Measurements from ENCODE around the gene REG4. TPM values are rescaled to one million over a fixed set of nuclear protein-coding genes. Genes with fewer than 3 reads are reported as not detected.

Gene REG4
- total and polyA plus RNA-seq, 2 of the 13 experiments (the other 11 are each of a cell fraction or from before 2014, with no cell fraction given) = not detected

DNA sequence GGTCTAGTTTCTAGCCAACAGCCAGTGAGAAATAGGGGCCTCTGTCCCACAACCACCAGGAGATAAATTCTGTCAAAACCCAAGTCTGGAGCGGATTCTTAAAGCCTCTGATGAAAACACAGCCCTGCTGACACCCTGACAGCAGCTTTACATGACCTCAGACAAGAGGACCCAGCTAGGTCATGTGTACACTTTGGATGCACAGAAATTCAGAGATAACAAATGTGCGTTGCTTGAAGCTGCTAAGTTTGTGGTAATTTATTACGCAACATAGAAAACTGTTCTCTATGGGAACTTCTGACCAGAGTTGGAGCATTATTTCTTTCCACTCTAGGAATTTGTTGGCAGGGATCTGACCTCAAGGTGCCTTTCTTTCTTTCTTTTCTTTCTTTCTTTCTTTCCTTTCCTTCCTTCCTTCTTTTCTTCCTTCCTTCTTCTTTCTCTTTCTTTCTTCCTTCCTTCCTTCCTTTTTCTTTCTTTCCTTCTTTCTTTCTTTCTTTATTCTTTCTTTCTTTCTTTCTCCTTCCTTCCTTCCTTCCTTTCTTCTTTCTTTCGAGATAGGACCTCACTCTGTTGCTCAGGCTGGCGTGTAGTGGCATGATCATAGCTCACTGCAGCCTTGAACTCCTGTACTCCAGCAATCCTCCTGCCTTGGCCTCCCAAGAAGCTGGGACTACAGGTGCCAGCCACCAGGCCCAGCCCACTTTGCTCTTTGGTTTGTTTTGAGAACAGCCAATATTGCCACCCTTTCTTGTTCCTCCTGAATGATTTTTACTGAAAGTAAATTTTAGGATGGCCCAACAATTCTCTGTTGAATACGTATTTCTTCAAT lies 27.7 kb downstream of the REG4 start (continued):
- TF ChIP-seq, protein P1, sequence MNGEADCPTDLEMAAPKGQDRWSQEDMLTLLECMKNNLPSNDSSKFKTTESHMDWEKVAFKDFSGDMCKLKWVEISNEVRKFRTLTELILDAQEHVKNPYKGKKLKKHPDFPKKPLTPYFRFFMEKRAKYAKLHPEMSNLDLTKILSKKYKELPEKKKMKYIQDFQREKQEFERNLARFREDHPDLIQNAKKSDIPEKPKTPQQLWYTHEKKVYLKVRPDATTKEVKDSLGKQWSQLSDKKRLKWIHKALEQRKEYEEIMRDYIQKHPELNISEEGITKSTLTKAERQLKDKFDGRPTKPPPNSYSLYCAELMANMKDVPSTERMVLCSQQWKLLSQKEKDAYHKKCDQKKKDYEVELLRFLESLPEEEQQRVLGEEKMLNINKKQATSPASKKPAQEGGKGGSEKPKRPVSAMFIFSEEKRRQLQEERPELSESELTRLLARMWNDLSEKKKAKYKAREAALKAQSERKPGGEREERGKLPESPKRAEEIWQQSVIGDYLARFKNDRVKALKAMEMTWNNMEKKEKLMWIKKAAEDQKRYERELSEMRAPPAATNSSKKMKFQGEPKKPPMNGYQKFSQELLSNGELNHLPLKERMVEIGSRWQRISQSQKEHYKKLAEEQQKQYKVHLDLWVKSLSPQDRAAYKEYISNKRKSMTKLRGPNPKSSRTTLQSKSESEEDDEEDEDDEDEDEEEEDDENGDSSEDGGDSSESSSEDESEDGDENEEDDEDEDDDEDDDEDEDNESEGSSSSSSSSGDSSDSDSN (CRISPR knock-in tag; IDR thresholded peaks at IDR 0.05) = no peak
- TF ChIP-seq PHF21A (CRISPR knock-in tag; IDR thresholded peaks at IDR 0.05) (peak; percentile 24; the same call in 1 of the 2 replicates), FOXA3 (CRISPR knock-in tag; IDR thresholded peaks at IDR 0.05) (peak; percentile 74), IKZF4 (CRISPR knock-in tag; IDR thresholded peaks at IDR 0.05; ENCODE audit: borderline replicate concordance, low read depth, not compliant biosample characterization) (no peak), ZNF441 (CRISPR knock-in tag; IDR thresholded peaks at IDR 0.05; ENCODE audit: borderline replicate concordance) (no peak), KLF13 (CRISPR knock-in tag; IDR thresholded peaks at IDR 0.05) (no peak), BCL6 (CRISPR knock-in tag; IDR thresholded peaks at IDR 0.05) (peak; percentile 90), SPEN (CRISPR knock-in tag; IDR thresholded peaks at IDR 0.05; ENCODE audit: low read depth) (no peak), ZNF20 (CRISPR knock-in tag; IDR thresholded peaks at IDR 0.05) (no peak), SRY (CRISPR knock-in tag; IDR thresholded peaks at IDR 0.05) (no peak), TCF7L2 (IDR thresholded peaks at IDR 0.05; ENCODE audit: low read depth, low read length) (no peak), ZNF644 (CRISPR knock-in tag; IDR thresholded peaks at IDR 0.05; ENCODE audit: low read depth) (0 out of 2 replicates have a peak, but pooled peaks have one; percentile 27), EP300 (IDR thresholded peaks at IDR 0.05; ENCODE audit: low read depth in 2 of 2, low read length in 2 of 2) (peak in 1 of 2 experiments; percentile 40; a peak in 1 of 4 replicates), EP300 (CRISPR knock-in tag; IDR thresholded peaks at IDR 0.05; ENCODE audit: borderline replicate concordance) (no peak), NR2F2 (IDR thresholded peaks at IDR 0.05; ENCODE audit: borderline replicate concordance, low read depth) (0 out of 2 replicates have a peak, but pooled peaks have one; percentile 31), ZNF816 (CRISPR knock-in tag; IDR thresholded peaks at IDR 0.05; ENCODE audit: borderline replicate concordance) (no peak), FOXP1 (IDR thresholded peaks at IDR 0.05) (no peak), FOXP1 (CRISPR knock-in tag; IDR thresholded peaks at IDR 0.05) (peak; percentile 35; the same call in 1 of the 2 replicates), ZNF839 (CRISPR knock-in tag; IDR thresholded peaks at IDR 0.05; ENCODE audit: borderline replicate concordance) (no peak), ZBTB21 (CRISPR knock-in tag; IDR thresholded peaks at IDR 0.05) (peak; percentile 77), ZNF792 (CRISPR knock-in tag; IDR thresholded peaks at IDR 0.05) (no peak)
- TF ChIP-seq, protein P2, sequence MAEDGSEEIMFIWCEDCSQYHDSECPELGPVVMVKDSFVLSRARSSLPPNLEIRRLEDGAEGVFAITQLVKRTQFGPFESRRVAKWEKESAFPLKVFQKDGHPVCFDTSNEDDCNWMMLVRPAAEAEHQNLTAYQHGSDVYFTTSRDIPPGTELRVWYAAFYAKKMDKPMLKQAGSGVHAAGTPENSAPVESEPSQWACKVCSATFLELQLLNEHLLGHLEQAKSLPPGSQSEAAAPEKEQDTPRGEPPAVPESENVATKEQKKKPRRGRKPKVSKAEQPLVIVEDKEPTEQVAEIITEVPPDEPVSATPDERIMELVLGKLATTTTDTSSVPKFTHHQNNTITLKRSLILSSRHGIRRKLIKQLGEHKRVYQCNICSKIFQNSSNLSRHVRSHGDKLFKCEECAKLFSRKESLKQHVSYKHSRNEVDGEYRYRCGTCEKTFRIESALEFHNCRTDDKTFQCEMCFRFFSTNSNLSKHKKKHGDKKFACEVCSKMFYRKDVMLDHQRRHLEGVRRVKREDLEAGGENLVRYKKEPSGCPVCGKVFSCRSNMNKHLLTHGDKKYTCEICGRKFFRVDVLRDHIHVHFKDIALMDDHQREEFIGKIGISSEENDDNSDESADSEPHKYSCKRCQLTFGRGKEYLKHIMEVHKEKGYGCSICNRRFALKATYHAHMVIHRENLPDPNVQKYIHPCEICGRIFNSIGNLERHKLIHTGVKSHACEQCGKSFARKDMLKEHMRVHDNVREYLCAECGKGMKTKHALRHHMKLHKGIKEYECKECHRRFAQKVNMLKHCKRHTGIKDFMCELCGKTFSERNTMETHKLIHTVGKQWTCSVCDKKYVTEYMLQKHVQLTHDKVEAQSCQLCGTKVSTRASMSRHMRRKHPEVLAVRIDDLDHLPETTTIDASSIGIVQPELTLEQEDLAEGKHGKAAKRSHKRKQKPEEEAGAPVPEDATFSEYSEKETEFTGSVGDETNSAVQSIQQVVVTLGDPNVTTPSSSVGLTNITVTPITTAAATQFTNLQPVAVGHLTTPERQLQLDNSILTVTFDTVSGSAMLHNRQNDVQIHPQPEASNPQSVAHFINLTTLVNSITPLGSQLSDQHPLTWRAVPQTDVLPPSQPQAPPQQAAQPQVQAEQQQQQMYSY (CRISPR knock-in tag; IDR thresholded peaks at IDR 0.05) = no peak
- TF ChIP-seq, protein P3, sequence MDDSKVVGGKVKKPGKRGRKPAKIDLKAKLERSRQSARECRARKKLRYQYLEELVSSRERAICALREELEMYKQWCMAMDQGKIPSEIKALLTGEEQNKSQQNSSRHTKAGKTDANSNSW (CRISPR knock-in tag; IDR thresholded peaks at IDR 0.05; ENCODE audit: borderline replicate concordance) = no peak
- TF ChIP-seq, protein P4, sequence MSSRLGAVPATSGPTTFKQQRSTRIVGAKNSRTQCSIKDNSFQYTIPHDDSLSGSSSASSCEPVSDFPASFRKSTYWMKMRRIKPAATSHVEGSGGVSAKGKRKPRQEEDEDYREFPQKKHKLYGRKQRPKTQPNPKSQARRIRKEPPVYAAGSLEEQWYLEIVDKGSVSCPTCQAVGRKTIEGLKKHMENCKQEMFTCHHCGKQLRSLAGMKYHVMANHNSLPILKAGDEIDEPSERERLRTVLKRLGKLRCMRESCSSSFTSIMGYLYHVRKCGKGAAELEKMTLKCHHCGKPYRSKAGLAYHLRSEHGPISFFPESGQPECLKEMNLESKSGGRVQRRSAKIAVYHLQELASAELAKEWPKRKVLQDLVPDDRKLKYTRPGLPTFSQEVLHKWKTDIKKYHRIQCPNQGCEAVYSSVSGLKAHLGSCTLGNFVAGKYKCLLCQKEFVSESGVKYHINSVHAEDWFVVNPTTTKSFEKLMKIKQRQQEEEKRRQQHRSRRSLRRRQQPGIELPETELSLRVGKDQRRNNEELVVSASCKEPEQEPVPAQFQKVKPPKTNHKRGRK (CRISPR knock-in tag; IDR thresholded peaks at IDR 0.05) = peak; percentile 95

Data from HepG2 (cell line).